ENCODE results near the gene ZNRF2. TPM values are rescaled to one million over a fixed set of nuclear protein-coding genes. Genes with fewer than 3 reads are reported as not detected.

ZNRF2 gene
- polyA plus RNA-seq, 1 experiment = 1.6 TPM

- no peaks in the 10 kb centered on the region for H3K27me3 ChIP-seq (ENCODE audit: control insufficient read depth, insufficient read depth, low read length)
- no peak overlapping the region for H3K4me3 ChIP-seq (ENCODE audit: low read depth, low read length)
- ChIA-PET POLR2A (no interaction called here), CTCF (interaction anchor here (0.6 kb wide), 1 partner anchor 715 kb away, joined by 3 read pairs; no protein-coding TSS in a partner anchor)
- H3K36me3 ChIP-seq (ENCODE audit: control insufficient read depth, insufficient read depth, low read length) = no peaks in the 10 kb centered on the region
- no peak for TF ChIP-seq CTCF (IDR thresholded peaks at IDR 0.05; ENCODE audit: insufficient read depth, low read depth, low read length)
- no peak for DNase-seq (ENCODE audit: low read depth)
Measured at GRCh38 chr7:30320392-30320791, 36.0 kb downstream of the ZNRF2 start.

- CTCF ChIA-PET = interaction anchor here (0.6 kb wide), 2 partner anchors 15 to 715 kb away, joined by 3 to 4 read pairs; no protein-coding TSS in a partner anchor
- TF ChIP-seq CTCF (IDR thresholded peaks at IDR 0.05; ENCODE audit: insufficient read depth, low read depth, low read length) = no peak
Measured at GRCh38 chr7:30321089-30321881, 36.9 kb downstream of the ZNRF2 start.

GRCh38 chr7:30321882-30322192 is 37.4 kb downstream of the ZNRF2 start:
- CTCF ChIA-PET = interaction anchor here (0.6 to 1.3 kb wide), 4 partner anchors 14 to 1496 kb away, joined by 3 to 4 read pairs (median 4); no protein-coding TSS in a partner anchor
- TF ChIP-seq CTCF (IDR thresholded peaks at IDR 0.05; ENCODE audit: insufficient read depth, low read depth, low read length) = no peak
- Histone ChIP-seq H3K4me3 (ENCODE audit: low read depth, low read length) (peak overlapping the region; percentile 7; the same call in 1 of the 2 replicates), H3K27me3 (ENCODE audit: control insufficient read depth, insufficient read depth, low read length) (no peaks in the 10 kb centered on the region), H3K36me3 (ENCODE audit: control insufficient read depth, insufficient read depth, low read length) (no peaks in the 10 kb centered on the region)
- DNase-seq (ENCODE audit: low read depth) = no peak
- POLR2A ChIA-PET = no interaction called here

More at GRCh38 chr7:30321089-30321881, 36.9 kb downstream of the ZNRF2 start:
- Histone ChIP-seq H3K27me3 (ENCODE audit: control insufficient read depth, insufficient read depth, low read length) (no peaks in the 10 kb centered on the region), H3K4me3 (ENCODE audit: low read depth, low read length) (peak overlapping the region; percentile 7), H3K36me3 (ENCODE audit: control insufficient read depth, insufficient read depth, low read length) (no peaks in the 10 kb centered on the region)
- DNase-seq (ENCODE audit: low read depth) = no peak
- POLR2A ChIA-PET = no interaction called here

GRCh38 chr7:30322271-30323005 is 38.0 kb downstream of the ZNRF2 start:
- DNase-seq (ENCODE audit: low read depth) = no peak
- Histone ChIP-seq H3K36me3 (ENCODE audit: control insufficient read depth, insufficient read depth, low read length) (no peaks in the 10 kb centered on the region), H3K27me3 (ENCODE audit: control insufficient read depth, insufficient read depth, low read length) (no peaks in the 10 kb centered on the region), H3K4me3 (ENCODE audit: low read depth, low read length) (no peak overlapping the region)
- POLR2A ChIA-PET = interaction anchor here (0.6 kb wide), 1 partner anchor 38 kb away, joined by 3 read pairs; no protein-coding TSS in a partner anchor
- no peak for TF ChIP-seq CTCF (IDR thresholded peaks at IDR 0.05; ENCODE audit: insufficient read depth, low read depth, low read length)
- CTCF ChIA-PET = interaction anchor here (0.5 to 1.3 kb wide), 6 partner anchors 13 to 1496 kb away, joined by 3 to 4 read pairs (median 4); no protein-coding TSS in a partner anchor

GRCh38 chr7:30323006-30323355 is 38.6 kb downstream of the ZNRF2 start:
- no peaks in the 10 kb centered on the region for H3K36me3 ChIP-seq (ENCODE audit: control insufficient read depth, insufficient read depth, low read length)
- CTCF ChIA-PET = interaction anchor here (0.6 to 1.3 kb wide), 4 partner anchors 13 to 44 kb away, joined by 3 to 4 read pairs (median 4); no protein-coding TSS in a partner anchor

More at GRCh38 chr7:30323006-30323355, 38.6 kb downstream of the ZNRF2 start:
- Histone ChIP-seq H3K4me3 (ENCODE audit: low read depth, low read length) (no peak overlapping the region), H3K27me3 (ENCODE audit: control insufficient read depth, insufficient read depth, low read length) (no peaks in the 10 kb centered on the region)
- no peak for TF ChIP-seq CTCF (IDR thresholded peaks at IDR 0.05; ENCODE audit: insufficient read depth, low read depth, low read length)
- POLR2A ChIA-PET = interaction anchor here (0.6 kb wide), 1 partner anchor 38 kb away, joined by 3 read pairs; no protein-coding TSS in a partner anchor
- DNase-seq (ENCODE audit: low read depth) = no peak
